ENCODE data around the gene ZNF576. TPM values are rescaled to one million over a fixed set of nuclear protein-coding genes. Genes with fewer than 3 reads are reported as not detected.

Gene ZNF576
- total and polyA plus RNA-seq, 9 of the 15 experiments (the other 6 are each of a cell fraction or from before 2014, with no cell fraction given), result 6.8 to 18.2 (median 12.2) TPM

DNA sequence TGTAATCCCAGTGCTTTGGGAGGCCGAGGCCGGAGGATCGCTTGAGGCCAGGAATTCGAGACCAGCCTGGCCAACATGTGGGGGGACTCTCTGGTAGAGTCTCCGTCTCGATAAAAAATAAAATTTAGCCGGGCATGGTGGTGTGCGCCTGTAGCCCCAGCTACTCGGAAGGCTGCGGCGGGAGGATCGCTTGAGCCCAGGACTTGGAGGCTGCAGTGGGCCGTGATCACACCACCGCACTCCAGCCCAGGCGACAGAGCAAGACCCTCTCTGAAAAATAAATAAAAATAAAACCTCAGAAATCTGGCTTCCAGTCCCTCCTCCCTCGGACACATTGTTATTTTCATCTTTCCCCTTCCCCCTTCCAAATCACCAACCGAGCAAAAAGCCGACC is 793 bp upstream of the ZNF576 start:
- Histone ChIP-seq H3K4me2 (ENCODE audit: insufficient read depth, low read length) (peak overlapping the region; percentile 75), H3K4me1 (replicated peaks in 1 of 2; ENCODE audit: control insufficient read depth in 2 of 2, insufficient read depth in 2 of 2, low read length in 2 of 2) (peaks cover 15 to 47% of the 10 kb centered on the region in 2 experiments; a peak in 4 of 5 replicates), H3K9ac (ENCODE audit: insufficient read depth in 1 of 2, low read depth in 2 of 2, low read length in 2 of 2) (peak overlapping the region; percentile 76 to 97), H3K9me1 (ENCODE audit: control insufficient read depth, insufficient read depth, low read length) (no peaks in the 10 kb centered on the region), H4K20me1 (replicated peaks; ENCODE audit: control insufficient read depth, insufficient read depth, low read length) (no peaks in the 10 kb centered on the region), H2AFZ (ENCODE audit: low read depth, low read length) (peak overlapping the region; percentile 75), H3K36me3 (ENCODE audit: control insufficient read depth, insufficient read depth, low read length) (peaks cover 45% of the 10 kb centered on the region; the same call in 2 of the 3 replicates), H3K9me3 (replicated peaks; ENCODE audit: control insufficient read depth, insufficient read depth, low read depth, low read length) (no peaks in the 10 kb centered on the region), H3K79me2 (ENCODE audit: control insufficient read depth, insufficient read depth, low read length) (peaks cover 41% of the 10 kb centered on the region), H3K27me3 (ENCODE audit: control insufficient read depth in 2 of 2, insufficient read depth in 2 of 2, low read length in 2 of 2) (no peaks in the 10 kb centered on the region), H3K27ac (ENCODE audit: extremely low read depth, low read depth, low read length) (peak overlapping the region; percentile 81), H3K4me3 (peak overlapping the region; percentile 76)
- DNase-seq (ENCODE audit: extremely low read depth in 1 of 4, low spot score in 3 of 4) (no peak), FAIRE-seq (no peak), ATAC-seq (peak; percentile 30)
- ChIA-PET POLR2A (interaction anchor here (0.5 to 5.6 kb wide), 10 partner anchors 13 to 169 kb away, joined by 3 to 60 read pairs (median 4); partner anchors contain the start of genes PINLYP, SRRM5 and XRCC1), CTCF (ENCODE audit: low intra/inter-chr PET ratio) (interaction anchor here (1.0 to 1.9 kb wide), 3 partner anchors 30 to 148 kb away, joined by 3 to 9 read pairs (median 6); no protein-coding TSS in a partner anchor)
- WGBS (ENCODE audit: insufficient coverage, low coverage, missing lambda C conversion rate), result 8% methylated on average over 16 of the region's 18 CpGs
- BruUV-seq (replicated peaks), result TSS peak; percentile 85
- intact Hi-C loops (cut with micrococcal nuclease), result no loop called here
- in situ Hi-C loops (cut with MboI), result no loop called here
- TF ChIP-seq ZNF165 (CRISPR knock-in tag; IDR thresholded peaks at IDR 0.05; ENCODE audit: borderline replicate concordance), result 0 out of 2 replicates have a peak, but pooled peaks have one; percentile 10
- TF ChIP-seq MGA (IDR thresholded peaks at IDR 0.05), result 0 out of 2 replicates have a peak, but pooled peaks have one; percentile 38
- no peak for TF ChIP-seq MCM7 (IDR thresholded peaks at IDR 0.05)
- TF ChIP-seq USF1 (CRISPR knock-in tag; IDR thresholded peaks at IDR 0.05), result no peak
- TF ChIP-seq BACH1 (tag; IDR thresholded peaks at IDR 0.05), result no peak
- 0 out of 2 replicates have a peak, but pooled peaks have one; percentile 27 for TF ChIP-seq ZNF583 (CRISPR knock-in tag; IDR thresholded peaks at IDR 0.05)
- 0 out of 2 replicates have a peak, but pooled peaks have one; percentile 18 for TF ChIP-seq FOXP1 (CRISPR knock-in tag; IDR thresholded peaks at IDR 0.05)
- TF ChIP-seq HNRNPUL1 (IDR thresholded peaks at IDR 0.05; ENCODE audit: low read length), result no peak
- no peak for TF ChIP-seq TARDBP (IDR thresholded peaks at IDR 0.05)
